IMR-90 (cell line): Measurements from ENCODE around the gene TBC1D22A.

Experiments used
- CHD1 ChIP-seq: IDR thresholded peaks from 2 replicates; pipeline ENCODE4 v1.6.1; 2012; ENCODE audit warnings: low read depth, low read length, improper control_type of control experiment
- CTCF ChIP-seq: conservative IDR thresholded peaks from 2 replicates; pipeline ENCODE4 v1.5.1; 2012; ENCODE audit warnings: mild to moderate bottlenecking, low read depth, low read length, improper control_type of control experiment
- ELK1 ChIP-seq: fragments of 150-350 bp; IDR thresholded peaks from 2 replicates; pipeline ENCODE4 v1.6.1; 2016; ENCODE audit warnings: low read depth, mild to moderate bottlenecking, low read length, moderate library complexity, borderline replicate concordance
- FOS ChIP-seq: fragments of 150-350 bp; IDR thresholded peaks from 2 replicates; pipeline ENCODE4 v1.6.1; 2016; ENCODE audit warnings: low read depth, low read length
- MAFK ChIP-seq: IDR thresholded peaks from 2 replicates; pipeline ENCODE4 v1.6.1; 2012; ENCODE audit warnings: low read depth, low read length, improper control_type of control experiment
- MAZ ChIP-seq: IDR thresholded peaks from 2 replicates; pipeline ENCODE4 v1.6.1; 2012; ENCODE audit warnings: low read depth, mild to moderate bottlenecking, low read length, improper control_type of control experiment, moderate library complexity, borderline replicate concordance
- MXI1 ChIP-seq: IDR thresholded peaks from 2 replicates; pipeline ENCODE4 v1.6.1; 2012; ENCODE audit warnings: low read depth, mild to moderate bottlenecking, low read length, moderate library complexity, borderline replicate concordance
- POLR2A ChIP-seq: IDR thresholded peaks from 2 replicates; pipeline ENCODE4 v1.6.1; 2012; ENCODE audit warnings: mild to moderate bottlenecking, low read depth, low read length
- RAD21 ChIP-seq: IDR thresholded peaks from 2 replicates; pipeline ENCODE4 v1.6.1; 2012; ENCODE audit warnings: low read length, improper control_type of control experiment
- RCOR1 ChIP-seq: IDR thresholded peaks from 2 replicates; pipeline ENCODE4 v1.6.1; 2012; ENCODE audit warnings: mild to moderate bottlenecking, low read length, improper control_type of control experiment; ENCODE audit not compliant: insufficient replicate concordance
- RFX5 ChIP-seq: IDR thresholded peaks from 2 replicates; pipeline ENCODE4 v1.8.0; 2012; ENCODE audit warnings: low read depth, mild to moderate bottlenecking, low read length, moderate library complexity
- SMC3 ChIP-seq: fragments of 150-350 bp; IDR thresholded peaks from 2 replicates; pipeline ENCODE4 v1.6.1; 2016; ENCODE audit warnings: low read depth, mild to moderate bottlenecking, antibody characterized with exemption, low read length, moderate library complexity

GRCh38 chr22:47154621-47155081 is 392.2 kb downstream of the TBC1D22A start:
- TF ChIP-seq CTCF, result 0 out of 2 replicates have a peak, but pooled peaks have one; percentile 12
- TF ChIP-seq POLR2A, result no peak
- TF ChIP-seq FOS, result no peak
- TF ChIP-seq RAD21, result peak; percentile 21; the same call in 1 of the 2 replicates
- peak; percentile 51; the same call in 1 of the 2 replicates for TF ChIP-seq MAZ
- TF ChIP-seq MXI1, result peak; percentile 68; the same call in 1 of the 2 replicates
- TF ChIP-seq SMC3, result no peak
- TF ChIP-seq ELK1, result no peak
- TF ChIP-seq MAFK, result no peak
- no peak for TF ChIP-seq RFX5
- no peak for TF ChIP-seq CHD1
- peak; percentile 29 for TF ChIP-seq RCOR1
